GM21367 (cell line): ENCODE measurements around the gene PTPRD.
A peak's percentile ranks its signal among the peaks of the same experiment; 100 is the strongest.

Source experiments
- ATAC-seq: cut with Tn5 transposase; IDR thresholded peaks from one replicate; pipeline ENCODE4 v1.9.1; 2021; ENCODE audit not compliant: unreplicated experiment

Gene PTPRD

DNA sequence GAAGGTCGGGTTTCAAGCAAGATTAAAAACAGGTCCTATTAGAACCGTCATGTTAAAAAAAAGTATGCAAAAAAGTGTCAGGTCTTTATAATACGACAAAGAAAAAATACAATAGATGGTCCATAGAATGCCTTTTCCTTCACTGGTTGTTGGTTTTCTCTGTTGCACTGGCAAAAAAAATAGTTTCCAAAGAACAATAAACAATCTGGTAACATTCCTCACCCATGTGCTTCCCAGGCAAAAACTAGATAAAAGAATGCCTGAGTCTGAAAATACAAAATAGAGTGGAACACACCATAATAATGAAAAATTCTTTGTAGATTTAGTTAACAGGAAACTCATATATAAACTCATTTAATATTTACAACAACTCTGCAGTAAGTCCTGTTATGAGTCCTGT is 2223.3 kb downstream of the PTPRD start:
- ATAC-seq: no peak

DNA sequence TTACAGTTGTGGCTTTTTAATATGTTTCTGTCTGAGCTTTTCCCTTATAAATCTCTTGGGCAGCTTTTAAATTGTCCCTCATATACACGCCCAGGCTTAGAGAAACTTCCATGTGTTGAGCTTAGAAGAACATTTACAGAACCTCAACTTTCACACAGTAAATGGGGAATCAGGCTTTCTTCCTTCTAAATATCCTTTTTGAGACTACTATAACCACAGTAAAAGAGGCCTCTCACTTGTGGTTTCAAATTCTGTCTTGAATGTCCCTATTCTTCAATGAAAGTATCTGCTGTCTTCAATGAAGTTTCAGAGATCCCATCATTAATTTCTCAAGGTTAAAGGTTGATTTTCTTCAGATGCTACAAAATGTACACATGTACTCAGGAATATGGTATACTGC is 2224.7 kb downstream of the PTPRD start:
- no peak for ATAC-seq

DNA sequence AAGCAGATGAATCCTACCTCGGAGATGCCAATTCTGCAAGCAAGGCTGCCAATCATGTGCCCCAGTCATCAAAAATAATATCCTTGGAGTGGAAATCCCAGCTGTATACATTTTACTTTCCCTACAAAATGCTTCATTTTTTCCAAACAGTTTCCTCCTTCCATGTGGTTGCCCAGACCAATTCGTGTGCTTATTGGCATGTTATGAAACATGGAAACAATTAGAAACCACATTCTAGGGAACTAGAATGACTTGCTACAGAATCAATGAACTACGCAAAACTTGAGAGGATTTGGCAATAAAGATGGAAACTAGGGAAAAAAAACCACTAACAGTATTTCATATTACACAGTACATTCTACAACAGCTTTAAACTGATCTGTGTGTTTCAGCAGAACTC is 2228.7 kb downstream of the PTPRD start:
- no peak for ATAC-seq

DNA sequence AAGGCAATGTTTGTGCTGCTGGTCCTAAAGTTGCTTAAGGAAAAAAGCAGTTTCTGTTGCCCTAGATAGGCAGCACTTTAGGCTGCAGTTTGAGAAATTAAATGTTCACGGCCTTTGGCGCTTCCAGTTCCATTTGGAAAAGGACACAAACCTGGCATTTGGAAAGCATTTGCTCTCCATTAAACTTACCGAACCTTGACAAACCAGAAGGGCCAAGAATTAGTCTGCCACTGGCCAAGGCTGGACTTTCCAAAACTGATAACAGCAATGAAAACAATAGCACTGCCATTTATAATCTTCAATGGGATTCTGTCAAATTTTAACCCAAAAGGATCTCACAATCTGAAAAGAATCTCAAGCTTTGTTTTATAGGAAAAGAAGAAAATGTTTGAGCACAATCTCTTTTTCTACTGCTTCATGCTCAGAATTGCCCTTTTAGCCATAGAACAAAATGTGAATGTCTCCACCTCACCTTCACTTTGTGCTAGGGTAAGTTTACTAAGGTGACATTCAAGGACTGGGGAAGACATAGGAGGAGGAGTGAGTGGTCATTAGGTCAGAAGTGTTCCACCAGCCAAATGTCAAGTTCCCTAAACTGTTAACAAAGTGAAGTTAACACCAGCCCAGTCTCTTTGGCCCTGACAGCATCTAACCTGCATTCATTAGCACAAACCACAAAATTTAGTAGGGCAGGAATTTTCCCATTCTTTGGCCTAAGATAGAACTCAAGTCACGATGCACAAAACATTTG is 2229.8 kb downstream of the PTPRD start:
- no peak for ATAC-seq

DNA sequence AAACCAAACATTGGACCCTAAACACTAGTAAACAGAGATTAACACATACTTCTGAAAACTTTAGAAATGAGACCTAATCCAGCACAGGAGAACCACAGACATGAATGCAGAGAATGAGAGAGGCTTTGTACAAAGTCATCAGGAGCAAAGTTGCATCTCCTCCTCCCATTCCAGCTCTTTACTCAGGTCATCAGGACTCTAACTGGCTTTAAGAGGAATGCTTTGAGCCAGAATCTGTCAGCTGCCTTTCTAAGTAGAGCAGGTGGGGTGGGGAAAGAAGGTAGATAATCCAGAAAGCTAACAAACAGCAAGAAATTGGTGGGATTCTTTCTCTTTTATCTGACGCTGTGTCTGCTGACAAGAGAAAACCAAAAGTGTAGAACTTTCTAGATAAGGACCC is 2230.5 kb downstream of the PTPRD start:
- ATAC-seq: no peak

DNA sequence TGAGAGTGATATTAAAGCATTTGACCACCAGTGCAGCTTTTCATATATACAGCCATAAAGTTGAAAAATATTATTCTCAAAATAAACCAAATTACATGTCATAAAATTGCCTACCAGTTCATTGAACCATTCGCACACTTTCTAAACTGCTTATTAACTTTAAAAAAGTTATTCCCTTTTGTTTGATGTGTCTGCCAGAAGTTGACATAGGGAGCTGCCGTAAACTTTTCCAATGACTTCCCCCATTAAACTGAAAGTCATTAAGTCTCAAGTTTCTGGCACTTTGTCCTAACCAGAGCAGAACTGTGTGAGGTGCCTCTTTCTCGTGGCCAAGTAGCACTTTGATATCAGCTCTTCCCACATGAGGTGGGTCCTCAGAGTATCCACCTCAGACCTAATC is 2231.2 kb downstream of the PTPRD start:
- ATAC-seq: no peak

DNA sequence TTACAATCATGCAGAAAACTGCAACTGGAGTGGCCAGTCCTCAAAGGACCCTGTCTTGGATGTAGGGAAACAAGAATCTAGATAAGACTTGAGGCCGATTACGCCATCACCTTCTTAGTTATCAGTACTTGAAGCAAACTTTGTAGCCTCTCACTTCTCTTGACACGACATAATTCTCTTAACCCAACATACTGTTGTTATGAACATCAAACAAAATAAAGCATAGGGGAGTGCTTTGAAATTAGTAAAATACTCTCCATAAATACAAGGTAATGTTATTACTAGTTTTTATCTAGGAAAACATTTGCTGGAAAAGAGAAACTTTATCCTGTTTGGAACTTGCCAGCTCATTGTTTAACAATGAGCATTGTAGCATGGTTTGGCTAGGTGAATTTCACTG is 2238.3 kb downstream of the PTPRD start:
- no peak for ATAC-seq

DNA sequence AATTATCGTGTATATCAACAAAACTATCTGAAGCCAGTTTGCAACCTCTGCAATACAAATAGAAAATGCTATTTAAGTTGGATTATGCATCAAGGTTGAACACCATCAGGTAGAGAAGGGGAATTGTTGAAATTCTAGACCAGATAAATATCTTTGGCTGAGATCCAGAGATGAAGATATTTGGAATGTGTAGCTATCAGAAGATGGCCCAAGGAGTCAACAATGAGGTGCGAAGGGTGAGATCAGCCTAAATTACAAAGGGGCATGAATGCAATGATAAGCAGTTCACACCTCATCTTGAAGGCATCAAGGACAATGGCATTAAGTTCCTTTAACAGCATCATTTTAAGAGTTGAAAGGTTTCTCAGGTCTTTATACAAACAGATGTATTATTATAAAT is 2241.1 kb downstream of the PTPRD start:
- ATAC-seq: no peak

DNA sequence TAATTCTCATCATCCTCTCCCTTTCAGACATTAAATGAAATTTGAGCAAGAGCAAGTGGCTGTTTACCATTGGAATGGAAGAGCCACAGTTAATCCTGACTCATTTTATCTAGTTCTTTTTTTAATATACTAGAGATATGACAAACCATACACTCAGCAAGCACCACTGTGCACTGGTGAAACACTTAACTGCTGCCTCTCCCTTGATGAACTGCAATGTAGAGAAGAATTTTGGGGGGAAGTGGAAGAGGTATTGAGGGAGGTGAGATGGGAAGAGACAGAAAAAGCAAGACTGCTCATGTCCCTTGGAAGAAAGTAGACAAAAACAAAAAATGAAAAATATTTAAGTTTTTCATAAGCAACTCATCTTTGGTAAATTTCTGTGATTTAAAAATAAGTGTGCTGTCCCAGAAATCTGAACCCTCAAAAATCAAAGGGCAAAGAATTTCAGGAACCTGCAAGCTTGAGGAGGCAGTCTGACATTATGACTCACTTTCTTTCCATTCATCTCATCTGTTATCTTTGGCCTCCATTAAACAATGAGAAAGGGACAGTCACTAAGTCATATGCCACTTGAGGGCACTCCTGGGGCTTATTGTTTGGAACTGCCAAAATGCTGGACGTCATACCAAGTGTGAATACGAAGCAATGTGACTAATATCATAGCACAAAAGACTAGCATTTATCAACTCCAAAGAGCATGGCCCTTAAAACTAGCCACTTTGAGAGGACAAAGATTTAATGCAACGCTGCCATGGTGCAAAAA is 2246.5 kb downstream of the PTPRD start:
- ATAC-seq: no peak

DNA sequence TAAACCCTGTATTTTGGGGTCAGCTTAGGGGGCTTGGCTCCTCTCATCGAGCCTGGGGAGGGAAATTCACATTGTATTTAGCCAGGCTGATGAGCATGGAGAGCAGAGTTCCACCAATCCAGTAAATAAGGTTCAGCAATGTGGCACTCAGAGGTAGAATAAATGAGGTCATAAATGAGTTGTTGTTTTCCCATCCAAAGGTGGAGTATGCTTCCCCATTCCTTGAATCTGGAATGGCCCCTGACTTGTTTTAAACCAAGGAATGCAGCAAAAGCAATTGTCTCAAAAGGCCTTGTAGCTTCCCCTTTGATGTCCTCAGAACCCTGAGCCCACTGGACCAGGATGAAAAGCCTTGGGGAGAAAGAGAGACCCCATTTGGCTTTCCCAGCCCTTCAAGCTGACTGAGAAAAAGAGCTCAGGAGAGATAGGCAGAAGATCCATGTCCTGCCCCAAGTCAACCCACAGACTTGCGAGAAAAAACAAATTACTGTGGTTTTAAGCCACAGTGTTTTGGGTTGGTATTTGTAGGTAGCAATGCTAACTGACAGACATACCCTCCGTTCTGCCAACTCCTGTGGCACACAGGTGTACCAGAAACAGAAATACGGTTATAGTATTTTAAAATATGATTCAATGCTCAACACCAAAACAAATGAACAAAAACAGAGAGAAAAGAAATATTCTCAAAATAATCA is 2247.2 kb downstream of the PTPRD start:
- no peak for ATAC-seq

DNA sequence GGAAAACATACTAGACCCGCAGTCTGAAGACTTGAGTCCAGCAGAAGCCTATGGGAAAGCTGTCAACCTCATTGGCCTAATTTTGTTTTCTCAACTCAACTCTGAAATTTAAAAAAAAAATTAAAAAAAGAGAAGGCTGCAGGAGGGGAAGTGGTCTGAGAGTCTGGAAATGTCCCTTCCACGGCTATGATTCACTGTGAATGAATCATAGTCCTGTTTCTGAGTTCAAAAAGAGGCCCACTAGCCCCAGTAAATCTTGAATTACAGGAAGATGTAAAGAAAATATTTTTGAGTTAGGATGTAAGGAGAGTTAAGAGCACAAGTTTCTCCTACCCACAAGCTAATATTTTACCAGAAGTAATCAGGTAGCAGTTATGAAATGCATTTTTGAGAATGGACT is 2247.8 kb downstream of the PTPRD start:
- ATAC-seq: peak; percentile 55

DNA sequence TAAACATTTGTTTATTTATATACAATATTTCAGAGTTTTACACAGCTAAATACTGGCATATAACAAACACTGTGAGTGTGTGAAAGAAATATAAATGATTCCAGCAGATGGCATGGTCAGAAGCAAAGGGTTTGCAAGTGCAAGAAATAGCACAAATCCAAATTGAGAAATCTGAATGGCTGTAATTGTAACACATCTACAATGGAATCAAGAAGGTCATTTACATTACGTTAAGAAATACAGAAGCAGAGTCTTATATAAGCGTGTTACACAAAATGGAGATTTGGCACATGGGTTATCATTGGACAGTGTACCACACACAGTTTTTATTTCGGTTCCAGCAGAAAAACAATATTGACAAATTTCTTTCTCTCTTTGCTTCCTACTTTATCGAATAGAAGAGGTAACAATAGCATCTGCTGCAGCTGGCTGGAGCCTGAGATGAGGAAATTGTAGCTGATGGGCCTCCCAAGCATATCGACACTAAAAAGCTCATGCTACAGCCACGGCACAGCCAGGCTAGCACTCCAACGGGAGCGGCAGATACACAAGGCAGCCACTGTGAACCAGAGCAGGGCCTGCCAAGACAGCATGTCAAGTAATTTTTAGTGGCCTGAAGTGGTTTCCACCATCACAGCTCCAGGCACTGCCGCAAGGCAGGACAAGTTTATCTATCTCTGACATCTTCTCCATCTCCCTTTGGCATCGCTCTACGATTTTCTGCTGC is 2248.6 kb downstream of the PTPRD start:
- ATAC-seq: no peak

DNA sequence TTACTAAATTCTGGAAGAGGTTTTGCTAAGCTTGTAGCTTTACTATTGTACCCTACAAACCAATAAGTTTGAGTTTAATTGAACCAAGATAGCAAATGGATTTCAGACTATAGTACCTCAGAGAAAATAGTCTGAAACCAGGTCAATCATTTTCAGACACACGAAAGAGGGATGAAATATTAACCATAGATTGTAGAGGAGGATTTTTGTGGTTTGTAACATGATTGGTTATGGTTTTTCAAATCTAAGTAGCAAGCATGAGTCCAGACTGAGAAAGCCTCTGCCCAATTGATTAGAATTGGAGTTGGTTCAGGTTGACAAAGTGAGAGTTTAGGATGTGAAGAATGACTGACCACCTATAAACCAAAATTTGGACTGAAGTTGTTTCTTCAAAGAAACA is 2250.6 kb downstream of the PTPRD start:
- peak; percentile 41 for ATAC-seq

DNA sequence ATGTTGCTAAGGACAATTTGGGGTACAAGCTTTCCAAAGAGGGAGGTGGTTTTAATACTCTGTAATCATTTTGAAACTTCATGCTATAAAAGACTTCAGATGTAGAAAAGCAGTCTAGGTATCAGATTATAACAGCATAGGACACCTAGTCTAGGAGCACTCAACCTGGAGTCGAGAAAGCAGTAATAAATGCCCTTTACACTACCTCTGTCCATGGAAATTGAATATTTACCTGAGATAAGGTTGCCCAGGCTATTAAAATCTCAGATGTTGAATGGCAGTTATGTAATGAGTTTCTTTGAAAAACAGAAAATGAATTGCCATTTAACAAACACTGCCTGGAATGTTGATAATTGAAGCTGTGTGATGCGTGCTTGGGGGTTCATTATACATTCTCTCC is 2251.4 kb downstream of the PTPRD start:
- no peak for ATAC-seq

DNA sequence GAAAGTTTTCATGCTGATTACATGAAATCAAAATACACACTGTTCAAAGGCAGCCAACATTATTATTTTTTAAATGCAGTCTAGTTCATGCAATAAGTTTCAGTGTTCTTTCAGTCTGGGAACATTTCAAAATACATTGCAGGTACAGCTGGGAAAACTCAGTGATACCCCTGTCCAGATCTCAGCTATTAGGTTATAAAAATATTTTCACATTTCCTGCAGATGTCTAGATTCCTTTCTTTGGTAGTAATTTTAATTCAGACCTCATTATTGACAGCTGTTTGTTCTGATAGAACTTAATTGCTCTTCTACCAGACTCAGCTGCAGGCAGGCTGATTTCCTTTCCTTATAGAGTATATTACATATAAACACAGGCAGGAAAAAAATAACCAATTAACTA is 2256.4 kb downstream of the PTPRD start:
- no peak for ATAC-seq

DNA sequence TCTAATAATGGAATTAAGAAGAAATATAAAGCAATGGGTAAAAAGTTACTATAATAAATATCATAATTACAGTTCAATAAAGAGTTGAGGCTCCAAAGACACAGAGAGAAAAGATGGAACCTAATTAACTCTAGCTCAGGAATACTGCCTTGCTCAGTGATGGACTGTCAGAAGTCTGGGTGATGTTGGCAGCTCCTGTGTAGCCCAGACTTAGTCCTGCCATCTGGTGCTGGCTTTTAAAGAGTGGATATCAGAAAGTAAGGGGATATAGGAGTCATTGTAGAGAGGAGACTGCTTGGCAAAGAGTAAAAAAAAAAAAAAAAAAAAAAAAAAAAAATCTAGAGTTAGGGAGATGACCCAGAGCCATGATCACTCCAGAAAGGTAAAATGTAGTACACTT is 2261.4 kb downstream of the PTPRD start:
- no peak for ATAC-seq

DNA sequence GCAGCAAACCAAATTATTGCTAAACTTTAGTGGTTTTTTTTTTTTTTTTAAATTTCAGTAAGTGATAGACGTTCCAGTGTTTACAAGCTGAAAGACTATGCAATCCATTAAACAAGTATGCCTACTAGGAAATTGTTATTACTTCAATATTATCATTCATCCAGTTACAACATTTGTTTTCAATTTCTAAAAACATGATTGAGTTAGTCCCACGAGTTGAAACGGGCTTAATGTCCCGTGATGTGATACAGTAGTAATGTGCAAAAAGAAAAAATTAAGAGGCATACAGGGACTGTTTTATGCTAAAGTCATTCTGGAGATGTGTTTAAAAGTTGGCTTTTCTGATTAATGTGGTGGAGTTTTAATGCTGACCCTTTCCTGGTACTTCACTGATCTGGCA is 2262.9 kb downstream of the PTPRD start:
- no peak for ATAC-seq

DNA sequence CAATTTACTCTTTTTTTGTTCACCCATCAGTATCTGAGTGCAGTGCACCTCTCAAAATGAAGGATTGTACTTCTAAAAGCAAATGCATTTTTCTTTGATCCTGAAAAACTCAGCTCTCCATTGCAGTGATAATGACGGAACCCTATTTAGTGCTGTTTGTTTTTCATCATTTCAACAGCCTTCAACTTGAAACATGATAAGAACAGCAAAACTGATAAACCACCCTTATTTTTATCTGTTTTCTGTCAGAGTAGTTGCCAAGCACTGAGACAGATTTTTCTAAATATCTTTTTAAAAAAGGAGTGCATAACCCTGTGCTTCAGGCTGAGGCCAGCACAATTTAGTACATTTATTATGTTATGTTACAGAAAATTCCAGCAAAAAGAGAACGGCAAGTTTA is 2263.4 kb downstream of the PTPRD start:
- no peak for ATAC-seq

DNA sequence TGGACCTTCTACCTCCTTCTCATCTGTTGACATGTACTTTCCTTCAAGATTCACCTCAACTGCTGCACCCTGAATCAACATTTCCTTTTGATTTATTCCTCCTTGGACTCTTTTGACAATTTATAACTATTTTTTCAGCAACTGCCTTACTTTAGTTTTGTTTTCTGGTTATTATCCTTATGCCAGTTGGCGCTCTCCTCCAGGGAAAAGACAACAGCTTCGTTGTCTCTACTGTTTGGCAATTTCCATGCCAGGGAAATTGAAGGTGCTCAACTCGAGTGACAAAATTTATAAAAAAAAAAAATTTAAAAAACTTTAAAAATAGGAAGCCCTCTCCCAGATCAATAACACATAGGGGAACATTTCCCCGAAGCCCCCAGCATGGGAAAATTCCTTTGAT is 2264.0 kb downstream of the PTPRD start:
- no peak for ATAC-seq

DNA sequence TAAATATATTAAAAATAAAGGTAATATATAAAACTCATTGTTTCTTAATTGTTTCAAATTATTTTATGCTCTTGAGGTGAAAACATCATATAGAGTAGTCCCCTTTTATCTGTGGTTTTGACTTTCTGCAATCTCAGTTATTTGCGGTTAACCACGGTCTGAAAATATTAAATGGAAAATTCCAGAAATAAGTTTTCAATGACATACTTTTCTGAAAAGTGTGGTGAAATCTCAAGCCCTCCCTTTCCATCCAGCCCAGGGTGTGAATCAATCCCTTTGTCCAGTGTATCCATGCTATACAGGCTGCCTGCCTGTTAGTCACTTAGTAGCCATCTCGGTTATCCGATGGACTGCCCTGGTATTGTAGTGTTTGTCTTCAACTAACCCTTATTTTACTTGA is 2266.5 kb downstream of the PTPRD start:
- ATAC-seq: no peak

DNA sequence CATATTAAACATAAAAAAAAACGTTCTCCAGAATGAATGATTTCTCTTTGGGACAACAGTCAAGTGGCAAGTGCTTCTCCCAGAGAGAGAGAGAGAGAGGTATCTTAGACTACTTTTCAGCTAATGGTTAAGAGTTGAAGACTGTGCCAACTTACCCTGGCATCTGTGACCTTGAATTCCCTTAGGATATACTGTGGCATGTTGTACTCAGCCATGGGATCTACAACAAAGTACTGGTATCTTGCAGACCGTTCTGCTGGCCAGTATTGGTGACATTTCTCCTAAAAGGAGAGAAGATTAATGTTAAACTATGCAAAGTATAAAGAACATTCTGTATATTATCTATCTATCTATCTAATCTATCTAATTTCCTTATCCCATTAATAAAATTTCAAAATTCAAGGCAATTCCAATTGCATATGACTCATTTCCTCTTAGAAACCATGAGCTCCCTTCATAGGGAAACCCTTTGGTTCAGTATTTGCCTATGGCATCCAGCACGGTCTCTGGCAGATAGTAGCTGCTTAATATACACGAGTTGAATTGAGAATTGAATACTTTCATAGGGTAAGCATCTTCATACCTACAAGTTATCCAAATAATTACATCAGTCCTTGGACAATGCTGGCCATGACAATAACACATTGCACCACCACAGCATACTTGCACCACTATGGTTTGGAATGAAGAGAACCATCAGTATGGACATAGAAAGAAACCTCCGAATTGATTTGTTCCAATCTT is 2273.9 kb downstream of the PTPRD start:
- ATAC-seq: no peak
